ENCODE results near the gene CDK18. TPM values are rescaled to one million over a fixed set of nuclear protein-coding genes. Genes with fewer than 3 reads are reported as not detected.

Gene CDK18
- total RNA-seq, 1 experiment from 2014 or later: 2.4 TPM

GRCh38 chr1:205494115-205494514, 10.4 kb upstream of the CDK18 start:
- in situ Hi-C loops (cut with HindIII; ENCODE audit: low pct_unique_long_range_greater_than_20kb, low sequenced_read_pairs): loop anchor here (25.0 kb wide), 1 partner anchor 132 kb away; the partner anchor contains the start of gene KLHDC8A

GRCh38 chr1:205495237-205495823, 9.1 kb upstream of the CDK18 start:
- in situ Hi-C loops (cut with HindIII; ENCODE audit: low pct_unique_long_range_greater_than_20kb, low sequenced_read_pairs): loop anchor here (25.0 kb wide), 1 partner anchor 133 kb away; the partner anchor contains the start of gene KLHDC8A

More at GRCh38 chr1:205494115-205494514, 10.4 kb upstream of the CDK18 start:
- no peak for DNase-seq (ENCODE audit: low read depth, low spot score)

DNA sequence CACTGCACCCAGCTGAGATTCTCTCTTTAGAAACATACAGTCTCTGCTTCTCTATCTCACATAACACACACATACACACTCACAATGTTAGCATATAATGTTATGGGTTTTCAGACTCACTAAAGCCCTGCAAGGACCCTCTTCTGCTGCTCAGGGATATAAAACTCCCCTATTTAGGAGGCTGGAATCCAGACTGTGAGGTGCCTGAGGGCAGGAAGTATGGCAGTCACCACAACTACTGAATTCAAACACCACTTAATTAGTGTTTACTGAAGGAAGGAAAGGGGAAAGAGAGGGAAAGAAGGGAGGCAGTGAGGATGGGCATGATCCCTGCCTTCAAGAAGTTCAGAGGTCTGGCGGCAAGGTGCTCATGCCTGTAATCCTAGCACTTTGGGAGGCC, 7.8 kb upstream of the CDK18 start:
- no peak for DNase-seq (ENCODE audit: low read depth, low spot score)
- in situ Hi-C loops (cut with HindIII; ENCODE audit: low pct_unique_long_range_greater_than_20kb, low sequenced_read_pairs): loop anchor here (25.0 kb wide), 1 partner anchor 134 kb away; the partner anchor contains the start of gene KLHDC8A

More at GRCh38 chr1:205495237-205495823, 9.1 kb upstream of the CDK18 start:
- DNase-seq (ENCODE audit: low read depth, low spot score): no peak

DNA sequence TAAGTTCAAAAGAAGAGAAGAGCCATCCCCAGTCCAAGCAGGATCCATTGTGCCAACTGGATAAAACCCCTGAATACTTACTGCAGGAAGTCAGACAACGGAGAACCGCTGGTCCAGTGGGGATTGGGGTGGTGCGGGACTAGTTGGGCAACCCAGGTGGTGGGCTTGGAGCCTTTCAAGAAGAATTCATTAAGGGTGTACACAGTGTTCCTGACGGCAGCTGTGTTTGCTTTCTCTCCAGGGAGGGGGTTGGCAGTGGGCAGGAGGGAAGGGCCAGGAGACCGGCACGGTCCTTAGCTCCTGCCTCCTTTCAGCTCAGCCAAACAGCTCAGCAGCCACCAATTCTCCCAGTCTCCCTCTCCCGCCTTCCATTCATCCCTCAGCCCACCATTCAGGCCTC, 7.1 kb upstream of the CDK18 start:
- in situ Hi-C loops (cut with HindIII; ENCODE audit: low pct_unique_long_range_greater_than_20kb, low sequenced_read_pairs): loop anchor here (25.0 kb wide), 1 partner anchor 135 kb away; the partner anchor contains the start of gene KLHDC8A
- DNase-seq (ENCODE audit: low read depth, low spot score): no peak

DNA sequence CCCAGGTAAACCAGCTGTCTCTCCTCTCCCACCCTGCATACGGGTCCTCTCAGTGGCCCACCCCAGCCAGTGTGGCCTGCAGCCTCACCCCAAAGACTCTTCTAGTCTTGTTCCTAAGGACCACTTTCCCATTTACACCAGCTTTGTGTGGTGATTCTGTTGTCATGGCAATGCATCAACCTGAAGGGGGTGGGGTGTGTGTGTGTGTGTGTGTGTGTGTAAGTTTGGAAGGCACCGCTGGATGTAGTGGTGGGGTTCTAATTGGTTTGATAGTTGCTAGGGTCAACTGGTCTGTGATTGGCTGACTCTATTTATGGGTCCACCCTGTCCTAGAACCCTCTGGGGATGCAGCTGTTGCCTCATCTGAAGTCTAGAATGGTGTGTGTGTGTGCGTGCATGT, 4.7 kb upstream of the CDK18 start:
- in situ Hi-C loops (cut with HindIII; ENCODE audit: low pct_unique_long_range_greater_than_20kb, low sequenced_read_pairs): loop anchor here (25.0 kb wide), 1 partner anchor 137 kb away; the partner anchor contains the start of gene KLHDC8A
- no peak for DNase-seq (ENCODE audit: low read depth, low spot score)

DNA sequence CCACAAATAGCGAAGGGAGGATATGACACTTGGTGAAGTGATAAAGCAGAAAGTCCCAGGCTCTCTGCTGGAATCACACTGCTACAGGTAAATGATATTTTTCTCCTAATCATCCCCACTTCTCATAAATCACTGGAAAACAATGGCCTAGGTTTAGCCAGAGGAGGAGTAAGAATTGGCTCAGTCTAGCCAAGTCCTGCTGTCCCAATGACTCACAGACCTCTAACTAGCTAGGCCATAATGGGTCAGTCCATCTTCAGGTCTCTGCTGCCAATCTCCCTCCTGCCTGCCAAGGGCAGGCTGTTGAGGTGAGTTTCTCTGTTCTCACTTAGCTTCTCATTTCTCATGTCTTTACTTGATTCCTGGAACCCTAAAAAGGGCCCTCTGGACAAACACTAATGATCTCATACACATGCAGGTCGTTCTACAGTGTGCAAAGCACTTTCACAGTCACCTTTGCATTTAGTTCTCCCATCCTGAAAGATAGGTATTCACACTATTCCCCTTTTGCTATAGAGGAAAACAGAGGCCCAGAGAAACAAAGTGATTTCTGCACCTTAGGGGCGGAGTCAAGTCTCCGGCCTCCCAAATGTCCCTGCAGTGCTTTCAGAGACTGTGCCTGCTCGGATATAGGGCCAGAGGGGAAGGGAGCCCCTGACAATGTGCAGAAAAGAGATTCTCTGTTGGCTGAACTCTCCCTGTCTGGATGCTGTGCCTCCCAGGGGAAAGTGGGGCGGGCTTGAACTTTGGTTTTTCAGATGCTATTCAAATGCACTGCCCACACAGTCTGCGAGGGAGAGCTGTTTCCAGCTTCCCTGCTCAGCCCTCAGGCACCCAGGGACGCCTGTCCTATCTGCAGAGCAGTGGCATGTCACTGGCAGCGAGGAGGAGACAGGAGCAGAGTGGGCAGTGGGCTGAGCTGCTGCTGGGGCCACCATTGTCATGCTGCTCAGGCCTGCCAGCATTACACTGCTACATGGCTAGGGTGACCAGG, 3.9 kb upstream of the CDK18 start:
- in situ Hi-C loops (cut with HindIII; ENCODE audit: low pct_unique_long_range_greater_than_20kb, low sequenced_read_pairs): no loop called here
- DNase-seq (ENCODE audit: low read depth, low spot score): no peak

DNA sequence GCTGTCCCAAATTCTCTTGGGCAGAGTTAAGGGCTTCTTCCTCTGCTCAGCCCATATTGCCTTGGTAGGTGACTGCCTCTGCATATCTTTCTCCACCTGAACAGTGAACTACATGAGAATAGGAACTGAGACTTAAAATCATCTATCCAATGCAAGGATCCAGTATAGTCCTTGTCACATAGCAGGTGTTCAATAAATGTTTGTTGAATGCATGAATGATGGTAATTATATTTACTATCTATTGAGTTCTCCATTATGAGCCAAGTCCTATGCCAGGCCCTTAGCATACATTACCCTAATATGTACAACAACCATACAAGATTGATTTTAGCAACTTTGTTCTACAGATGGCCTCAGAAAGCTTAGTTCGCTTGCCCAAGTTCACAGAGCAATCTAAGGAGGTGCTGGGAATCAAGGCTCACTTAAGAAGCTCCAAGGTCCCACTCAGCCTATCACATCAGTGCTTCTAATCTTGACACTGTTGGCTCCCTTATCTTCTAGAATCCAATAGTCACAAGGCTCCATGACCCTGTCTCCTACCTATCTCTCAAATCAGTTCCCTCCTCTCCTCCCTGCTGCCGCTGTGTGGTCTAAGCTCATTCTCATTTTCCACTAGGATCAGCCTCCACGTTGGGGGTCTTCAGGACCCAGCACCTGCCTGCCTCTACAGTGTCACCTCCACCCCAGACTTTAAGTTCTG, 2.2 kb upstream of the CDK18 start:
- in situ Hi-C loops (cut with HindIII; ENCODE audit: low pct_unique_long_range_greater_than_20kb, low sequenced_read_pairs): no loop called here
- no peak for DNase-seq (ENCODE audit: low read depth, low spot score)

DNA sequence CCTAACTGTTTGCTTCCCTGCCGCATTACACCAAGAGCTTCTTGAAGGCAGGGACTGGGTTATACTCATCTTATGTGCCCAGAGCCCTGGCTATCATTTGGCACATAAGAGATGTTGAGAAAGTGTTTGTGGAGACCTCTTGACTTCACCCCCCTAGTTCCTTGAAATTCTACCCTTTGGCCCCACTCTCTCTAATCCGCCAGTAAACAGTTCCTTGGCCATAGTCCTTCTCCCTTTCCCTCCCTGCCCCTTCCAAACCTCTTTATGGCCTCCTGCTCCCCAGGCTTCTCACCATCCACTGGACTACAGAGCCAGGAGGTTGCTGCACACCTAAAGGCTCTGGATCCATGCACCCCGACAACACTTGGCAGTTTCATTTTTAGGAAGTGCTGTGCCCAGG, 1.5 kb upstream of the CDK18 start:
- in situ Hi-C loops (cut with HindIII; ENCODE audit: low pct_unique_long_range_greater_than_20kb, low sequenced_read_pairs): no loop called here
- DNase-seq (ENCODE audit: low read depth, low spot score): no peak

DNA sequence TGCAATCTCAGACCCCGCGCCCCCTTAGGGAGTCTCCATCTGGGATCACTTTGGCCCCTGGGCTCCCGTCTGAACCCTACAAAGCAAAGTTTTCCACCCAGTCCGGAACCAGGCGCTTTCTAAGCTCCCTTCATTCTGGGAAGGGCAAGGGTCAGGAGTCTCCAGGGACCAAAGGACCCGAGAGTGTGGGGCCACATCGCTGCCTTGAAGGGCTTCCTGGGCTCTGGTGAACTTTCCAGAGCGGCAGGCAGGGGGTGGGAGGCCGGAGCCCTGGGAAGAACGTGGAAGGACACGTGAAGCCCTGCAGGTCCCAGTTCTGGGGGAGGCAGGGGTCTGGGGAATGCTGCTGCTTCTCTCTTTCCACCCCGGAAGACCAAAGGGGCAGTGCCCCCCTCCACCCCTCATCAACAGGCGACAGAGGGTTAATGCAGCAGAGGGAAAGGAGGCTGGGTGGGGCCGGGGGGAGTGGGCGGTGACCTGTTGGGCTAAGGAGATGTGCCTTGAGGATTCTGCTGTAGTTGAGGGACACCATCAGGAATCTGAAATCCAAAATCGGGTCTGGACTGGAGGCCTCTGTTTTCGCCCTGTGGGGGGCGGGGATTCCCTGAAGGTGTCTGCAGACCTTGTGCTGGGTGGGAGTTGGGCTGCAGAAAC, 734 bp downstream of the CDK18 start:
- DNase-seq (ENCODE audit: low read depth, low spot score): peak; percentile 39
- in situ Hi-C loops (cut with HindIII; ENCODE audit: low pct_unique_long_range_greater_than_20kb, low sequenced_read_pairs): no loop called here

DNA sequence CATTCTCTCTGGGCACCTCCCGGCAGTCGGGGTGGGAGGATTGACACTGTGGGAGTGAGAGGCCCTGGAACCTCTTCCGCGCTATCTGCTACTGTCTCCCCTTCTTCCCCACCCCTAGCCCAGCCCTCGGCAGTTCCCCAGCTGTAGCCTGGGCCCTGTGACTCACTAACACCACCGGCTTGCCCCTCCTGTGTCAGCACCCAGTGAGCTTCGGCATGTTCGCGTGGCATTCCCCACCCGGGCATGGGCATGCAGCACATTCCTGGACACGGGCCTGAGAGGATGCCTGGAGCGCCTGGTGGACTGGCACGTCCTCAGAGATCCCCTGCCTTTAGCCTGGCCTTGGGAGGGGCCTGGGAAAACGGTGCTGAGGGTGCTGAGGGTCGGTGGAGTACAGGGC, 1.3 kb downstream of the CDK18 start:
- in situ Hi-C loops (cut with HindIII; ENCODE audit: low pct_unique_long_range_greater_than_20kb, low sequenced_read_pairs): no loop called here
- no peak for DNase-seq (ENCODE audit: low read depth, low spot score)

- no peak for DNase-seq (ENCODE audit: low read depth, low spot score)
- in situ Hi-C loops (cut with HindIII; ENCODE audit: low pct_unique_long_range_greater_than_20kb, low sequenced_read_pairs): no loop called here
These were observed 2.1 kb downstream of the CDK18 start for GRCh38 chr1:205506409-205507200.

- in situ Hi-C loops (cut with HindIII; ENCODE audit: low pct_unique_long_range_greater_than_20kb, low sequenced_read_pairs): no loop called here
- no peak for DNase-seq (ENCODE audit: low read depth, low spot score)
These were observed 3.8 kb downstream of the CDK18 start for GRCh38 chr1:205508227-205508714.

- no peak for DNase-seq (ENCODE audit: low read depth, low spot score)
- in situ Hi-C loops (cut with HindIII; ENCODE audit: low pct_unique_long_range_greater_than_20kb, low sequenced_read_pairs): no loop called here
These were observed 6.0 kb downstream of the CDK18 start for GRCh38 chr1:205510308-205510950.

GRCh38 chr1:205510951-205511330, 6.5 kb downstream of the CDK18 start:
- in situ Hi-C loops (cut with HindIII; ENCODE audit: low pct_unique_long_range_greater_than_20kb, low sequenced_read_pairs): no loop called here
- DNase-seq (ENCODE audit: low read depth, low spot score): no peak

GRCh38 chr1:205512059-205513045, 7.9 kb downstream of the CDK18 start:
- in situ Hi-C loops (cut with HindIII; ENCODE audit: low pct_unique_long_range_greater_than_20kb, low sequenced_read_pairs): no loop called here

More at GRCh38 chr1:205512059-205513045, 7.9 kb downstream of the CDK18 start:
- DNase-seq (ENCODE audit: low read depth, low spot score): peak; percentile 43

All from SK-MEL-5 (cell line).